RWPE1 (cell line): ENCODE measurements around the gene VWA7.

Experiments
- CTCF ChIA-PET: fragments of 350-600 bp; sonication (Branson Sonifier 250); formaldehyde crosslinking; extraction: SDS; loops from one replicate; lab custom pipeline; 2021; lab: Yijun Ruan, JAX
- POLR2A ChIA-PET: fragments of 400-600 bp; formaldehyde crosslinking; extraction: SDS; loops from one replicate; lab custom pipeline; 2020; ENCODE audit warnings: antibody characterized with exemption; ENCODE audit not compliant: low non-redundant PET; lab: Yijun Ruan, JAX
- DNase-seq: peaks from one replicate; pipeline ENCODE4 v3.0.0; 2012; ENCODE audit warnings: low spot score
- H3K27ac ChIP-seq: fragments of 450-650 bp; 2 replicates; pipeline ENCODE4 v1.5.1; 2017
- TF ChIP-seq, protein P1 (sequence below): fragments of 450-650 bp; conservative IDR thresholded peaks from 2 replicates; pipeline ENCODE4 v1.5.1; 2017; ENCODE audit warnings: low read depth, mild to moderate bottlenecking

The VWA7 gene

DNA sequence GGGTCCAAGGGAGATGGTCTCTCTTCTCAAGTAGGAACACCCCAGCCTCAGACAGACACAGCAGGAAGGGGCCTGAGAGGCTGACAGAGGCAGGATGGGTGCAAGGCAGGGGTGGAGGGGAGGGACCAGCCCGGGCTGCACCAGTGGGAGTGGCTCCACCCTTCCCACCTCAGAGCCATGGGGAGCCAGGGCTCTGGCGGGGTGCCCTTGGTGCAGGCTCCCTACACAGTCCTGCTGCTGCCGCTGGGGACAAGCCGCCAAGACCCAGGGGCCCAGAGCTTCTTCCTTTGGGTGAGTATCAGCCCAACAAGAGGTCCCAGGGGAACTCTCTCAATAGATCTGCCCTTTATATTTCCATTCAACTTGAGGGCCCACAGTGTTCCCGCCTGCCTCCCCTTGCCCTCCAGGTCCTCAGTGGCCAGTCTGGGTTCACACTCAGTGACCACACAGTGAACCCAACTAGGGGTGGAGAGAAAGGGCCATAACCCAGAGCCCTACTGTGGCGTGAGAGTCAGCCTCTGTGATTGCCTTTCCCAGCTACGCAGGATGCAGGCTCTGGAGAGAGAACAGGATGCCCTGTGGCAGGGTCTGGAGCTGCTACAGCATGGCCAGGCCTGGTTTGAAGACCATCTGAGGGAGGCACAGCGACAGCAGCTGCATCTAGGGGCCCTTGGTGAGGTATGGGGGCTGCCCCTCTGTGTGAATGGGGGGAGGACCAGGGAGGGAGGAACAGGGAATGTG is 14.1 kb downstream of the VWA7 start:
- TF ChIP-seq, protein P1, sequence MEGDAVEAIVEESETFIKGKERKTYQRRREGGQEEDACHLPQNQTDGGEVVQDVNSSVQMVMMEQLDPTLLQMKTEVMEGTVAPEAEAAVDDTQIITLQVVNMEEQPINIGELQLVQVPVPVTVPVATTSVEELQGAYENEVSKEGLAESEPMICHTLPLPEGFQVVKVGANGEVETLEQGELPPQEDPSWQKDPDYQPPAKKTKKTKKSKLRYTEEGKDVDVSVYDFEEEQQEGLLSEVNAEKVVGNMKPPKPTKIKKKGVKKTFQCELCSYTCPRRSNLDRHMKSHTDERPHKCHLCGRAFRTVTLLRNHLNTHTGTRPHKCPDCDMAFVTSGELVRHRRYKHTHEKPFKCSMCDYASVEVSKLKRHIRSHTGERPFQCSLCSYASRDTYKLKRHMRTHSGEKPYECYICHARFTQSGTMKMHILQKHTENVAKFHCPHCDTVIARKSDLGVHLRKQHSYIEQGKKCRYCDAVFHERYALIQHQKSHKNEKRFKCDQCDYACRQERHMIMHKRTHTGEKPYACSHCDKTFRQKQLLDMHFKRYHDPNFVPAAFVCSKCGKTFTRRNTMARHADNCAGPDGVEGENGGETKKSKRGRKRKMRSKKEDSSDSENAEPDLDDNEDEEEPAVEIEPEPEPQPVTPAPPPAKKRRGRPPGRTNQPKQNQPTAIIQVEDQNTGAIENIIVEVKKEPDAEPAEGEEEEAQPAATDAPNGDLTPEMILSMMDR: no peak
- H3K27ac ChIP-seq: peak overlapping the region; percentile 66
- ChIA-PET CTCF (no interaction called here), POLR2A (no interaction called here)
- no peak for DNase-seq

DNA sequence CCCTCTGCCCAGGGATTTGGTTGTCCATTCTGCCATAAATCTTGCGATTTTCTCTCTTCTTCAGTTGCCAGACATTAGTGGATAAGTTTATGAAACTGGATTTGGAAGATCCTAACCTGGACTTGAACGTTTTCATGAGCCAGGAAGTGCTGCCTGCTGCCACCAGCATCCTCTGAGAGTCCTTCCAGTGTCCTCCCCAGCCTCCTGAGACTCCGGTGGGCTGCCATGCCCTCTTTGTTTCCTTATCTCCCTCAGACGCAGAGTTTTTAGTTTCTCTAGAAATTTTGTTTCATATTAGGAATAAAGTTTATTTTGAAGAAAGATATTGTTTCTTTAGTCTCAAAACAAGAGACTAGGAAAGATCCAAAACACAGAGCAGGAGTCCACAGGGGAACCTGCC is 14.8 kb downstream of the VWA7 start, which contains the start of gene SAPCD1:
Gene SAPCD1 (plus strand): TSS at position 301 of the 400 bp plus-strand sequence. CDS start 399 bp downstream, outside the sequence.
- H3K27ac ChIP-seq: peak within 1 kb of the TSS; percentile 66
- ChIA-PET CTCF (no interaction called here), POLR2A (no interaction called here)
- TF ChIP-seq, protein P1: no peak
- no peak for DNase-seq

DNA sequence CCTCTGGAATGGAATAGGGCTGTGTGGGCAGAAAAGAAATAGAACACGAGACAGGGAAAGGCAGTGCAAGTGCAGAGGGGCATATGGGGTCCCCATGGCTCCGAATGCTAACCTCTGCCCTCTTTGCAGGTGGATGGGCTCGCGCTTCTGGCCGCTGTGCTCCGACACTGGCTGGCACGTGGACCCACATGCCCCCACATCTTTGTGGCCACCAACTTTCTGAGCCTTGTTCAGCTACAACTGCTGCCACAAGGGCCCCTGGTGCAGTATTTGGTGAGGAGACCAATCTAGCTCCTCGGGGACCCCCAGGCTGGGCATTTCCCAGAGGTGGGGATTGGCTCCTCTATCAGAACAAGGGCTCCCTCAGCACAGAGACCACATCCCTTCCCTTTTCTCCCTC is 15.8 kb downstream of the VWA7 start:
- ChIA-PET CTCF (no interaction called here), POLR2A (no interaction called here)

DNA sequence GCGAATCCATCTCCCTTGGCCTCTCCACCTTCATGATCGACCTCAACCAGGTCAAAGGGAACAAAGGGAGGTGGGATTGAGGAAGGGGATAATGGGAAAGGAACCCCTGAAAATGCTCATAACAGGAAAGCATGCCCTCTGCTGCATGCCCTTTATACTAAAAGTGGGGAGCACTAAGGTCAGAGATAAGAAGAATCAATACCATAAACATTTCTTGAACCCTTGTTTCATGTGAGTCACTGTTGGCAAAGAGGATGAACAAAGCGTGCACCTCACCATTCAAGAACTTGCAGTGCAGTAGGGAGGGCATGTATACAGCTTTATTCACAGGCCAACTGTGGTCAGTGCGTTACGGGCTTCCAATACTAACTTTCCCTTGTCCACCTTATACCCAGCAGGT is 16.3 kb downstream of the VWA7 start:
- no peak for DNase-seq
- ChIA-PET POLR2A (no interaction called here), CTCF (interaction anchor here (0.5 kb wide), 1 partner anchor 11 kb away, joined by 3 read pairs; no protein-coding TSS in a partner anchor)
- TF ChIP-seq, protein P1: no peak
- no peak overlapping the region for H3K27ac ChIP-seq

More for the DNA sequence above, 15.8 kb downstream of the VWA7 start:
- TF ChIP-seq, protein P1: no peak
- no peak for DNase-seq
- H3K27ac ChIP-seq: no peak overlapping the region

DNA sequence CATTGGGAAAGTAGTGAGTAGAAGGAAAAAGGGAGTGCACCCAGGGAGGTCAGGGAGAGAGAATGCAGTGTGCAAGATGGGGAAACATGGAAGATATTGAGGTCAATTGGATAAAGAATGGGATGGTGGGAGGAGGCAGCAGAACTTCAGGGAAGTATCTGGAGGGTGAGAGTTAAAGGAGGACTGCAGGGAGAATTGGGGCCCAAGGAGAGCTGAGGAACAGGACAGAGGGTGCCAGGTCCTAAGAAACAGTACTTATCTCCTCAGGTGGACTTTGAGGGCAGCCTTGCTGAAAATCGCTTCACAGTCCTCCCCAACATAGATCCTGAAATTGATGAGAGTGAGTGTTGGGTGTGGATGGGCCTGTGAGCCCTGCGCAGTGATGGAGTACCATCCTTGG is 18.8 kb downstream of the VWA7 start:
- H3K27ac ChIP-seq: no peak overlapping the region
- TF ChIP-seq, protein P1: no peak
- CTCF ChIA-PET: interaction anchor here (0.7 to 2.3 kb wide), 2 partner anchors 11 to 68 kb away, joined by 4 to 11 read pairs; no protein-coding TSS in a partner anchor
- DNase-seq: no peak
- POLR2A ChIA-PET: no interaction called here

DNA sequence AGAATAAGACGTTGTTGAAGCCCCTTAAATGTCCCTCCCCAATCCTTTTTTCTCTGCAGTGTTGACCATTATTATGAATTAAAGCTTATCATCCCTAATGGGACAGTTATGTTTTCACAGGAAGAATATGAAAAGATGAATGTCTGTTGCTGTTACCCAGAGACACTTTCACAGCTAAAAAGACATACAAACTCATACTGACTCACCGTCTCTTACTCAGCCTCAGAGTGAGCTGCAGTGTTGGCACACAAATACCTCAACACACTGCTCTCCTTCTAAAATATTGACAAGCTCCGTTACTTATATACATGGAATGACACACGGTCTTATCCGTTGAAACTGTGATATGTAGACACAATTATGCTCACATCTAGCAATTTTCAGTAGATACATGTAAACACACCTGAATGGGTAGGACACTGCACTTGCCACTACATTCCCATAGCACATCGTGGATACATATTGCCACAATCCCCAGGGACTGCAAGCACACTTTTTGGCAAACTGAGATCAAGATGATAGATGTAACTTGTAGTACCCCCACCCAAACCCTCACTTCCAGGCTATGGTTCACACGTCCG is 24.3 kb downstream of the VWA7 start:
- ChIA-PET POLR2A (interaction anchor here (0.9 to 1.1 kb wide), 2 partner anchors 14 to 50 kb away, joined by 3 read pairs; partner anchors contain the start of gene ABHD16A), CTCF (interaction anchor here (0.6 to 1.1 kb wide), 3 partner anchors 14 to 43 kb away, joined by 3 to 4 read pairs (median 4); partner anchors contain the start of gene VARS1)
- TF ChIP-seq, protein P1: no peak
- H3K27ac ChIP-seq: peak overlapping the region; percentile 51
- DNase-seq: peak; percentile 44
